ENCODE data around the gene FAM114A1.

DNA sequence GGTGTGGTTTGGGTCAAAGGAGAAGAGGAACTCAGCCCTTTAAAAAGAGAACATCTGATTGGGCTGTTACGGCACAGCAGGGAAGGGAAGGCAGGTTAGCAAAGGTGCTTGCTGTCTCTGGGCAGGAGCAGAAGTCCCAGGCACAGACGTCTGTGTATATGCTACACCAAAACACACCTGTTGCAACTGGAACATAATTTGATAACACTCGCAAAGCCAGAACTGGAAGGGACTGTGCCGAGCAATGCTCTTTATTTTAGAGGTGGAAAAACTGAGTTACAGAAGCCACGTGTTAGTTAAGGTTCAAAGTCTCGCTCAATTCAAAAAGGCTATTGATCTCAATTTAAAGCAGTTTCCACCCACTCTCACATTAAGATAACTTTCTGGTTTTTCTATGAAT is 2.2 kb upstream of the FAM114A1 start:
- TF ChIP-seq CTCF (IDR thresholded peaks at IDR 0.05) (no peak), POLR2A (IDR thresholded peaks at IDR 0.05) (no peak), EP300 (IDR thresholded peaks at IDR 0.05) (no peak), POLR2AphosphoS5 (IDR thresholded peaks at IDR 0.05) (no peak)
